Astrocyte (in vitro differentiated cells and primary cell): Measurements from ENCODE around the gene MAT2A. TPM values are rescaled to one million over a fixed set of nuclear protein-coding genes. Genes with fewer than 3 reads are reported as not detected.
A peak's percentile ranks its signal among the peaks of the same experiment; 100 is the strongest.

ENCODE experiments used
- DNase-seq: peaks from one replicate; pipeline ENCODE4 v3.0.0-alpha.2; 2010; ENCODE audit warnings: low read depth
- FAIRE-seq: peaks from 2 replicates; lab custom pipeline; 2011; peaks lifted over from hg19 to GRCh38; lab: Jason Lieb, UNC
- H2AFZ ChIP-seq: 2 replicates; pipeline ENCODE4 v1.6.0; 2012; ENCODE audit warnings: low read depth, low read length, inconsistent platforms
- H3K27ac ChIP-seq: 2 replicates; pipeline ENCODE4 v1.5.1; 2011; ENCODE audit warnings: low read depth, low read length, inconsistent platforms
- H3K27me3 ChIP-seq: 2 replicates; pipeline ENCODE4 v1.6.0; 2011; ENCODE audit warnings: low read length, inconsistent platforms; ENCODE audit not compliant: insufficient read depth
- H3K36me3 ChIP-seq: 2 replicates; pipeline ENCODE4 v1.5.1; 2011; ENCODE audit warnings: low read length, inconsistent platforms; ENCODE audit not compliant: insufficient read depth
- H3K4me1 ChIP-seq: 2 replicates; pipeline ENCODE4 v1.5.1; 2011; ENCODE audit warnings: low read length, inconsistent platforms; ENCODE audit not compliant: insufficient read depth
- H3K4me2 ChIP-seq: 2 replicates; pipeline ENCODE4 v1.6.0; 2012; ENCODE audit warnings: low read length, inconsistent platforms
- H3K4me3 ChIP-seq: 2 replicates; pipeline ENCODE4 v1.5.1; 2011; ENCODE audit warnings: low read depth, mild to moderate bottlenecking, low read length, inconsistent platforms; ENCODE audit not compliant: insufficient read depth
- H3K79me2 ChIP-seq: 2 replicates; pipeline ENCODE4 v1.6.0; 2012; ENCODE audit warnings: mild to moderate bottlenecking, low read length, inconsistent platforms; ENCODE audit not compliant: insufficient read depth
- H3K9ac ChIP-seq: 2 replicates; pipeline ENCODE4 v1.6.0; 2012; ENCODE audit warnings: mild to moderate bottlenecking, low read length, inconsistent platforms
- H3K9me3 ChIP-seq: 2 replicates; pipeline ENCODE4 v1.5.1; 2012; ENCODE audit warnings: low read depth, mild to moderate bottlenecking, low read length, inconsistent platforms; ENCODE audit not compliant: insufficient read depth
- H4K20me1 ChIP-seq: 2 replicates; pipeline ENCODE4 v1.6.0; 2012; ENCODE audit warnings: low read length, inconsistent platforms; ENCODE audit not compliant: insufficient read depth
- H3K27ac Mint-ChIP-seq: one replicate; pipeline ENCODE4 v1.8.0; 2021; ENCODE audit warnings: mild to moderate bottlenecking, mixed read lengths; ENCODE audit not compliant: unreplicated experiment
- H3K27me3 Mint-ChIP-seq: one replicate; pipeline ENCODE4 v1.8.0; 2021; ENCODE audit warnings: low read depth, mixed read lengths; ENCODE audit not compliant: unreplicated experiment
- H3K36me3 Mint-ChIP-seq: one replicate; pipeline ENCODE4 v1.8.0; 2021; ENCODE audit warnings: low read depth, mixed read lengths; ENCODE audit not compliant: unreplicated experiment
- H3K4me1 Mint-ChIP-seq: one replicate; pipeline ENCODE4 v1.8.0; 2021; ENCODE audit warnings: low read depth, mixed read lengths; ENCODE audit not compliant: unreplicated experiment
- H3K4me3 Mint-ChIP-seq: one replicate; pipeline ENCODE4 v1.8.0; 2021; ENCODE audit warnings: mild to moderate bottlenecking, moderate library complexity, mixed read lengths; ENCODE audit not compliant: unreplicated experiment
- H3K9me3 Mint-ChIP-seq: one replicate; pipeline ENCODE4 v1.8.0; 2021; ENCODE audit warnings: mild to moderate bottlenecking, mixed read lengths; ENCODE audit not compliant: unreplicated experiment
- CTCF ChIP-seq: IDR thresholded peaks from 2 replicates; pipeline ENCODE4 v1.5.1; 2011; ENCODE audit warnings: low read depth, mild to moderate bottlenecking, inconsistent platforms, low read length, moderate library complexity; ENCODE audit not compliant: insufficient read depth
- EZH2 ChIP-seq: IDR thresholded peaks from 2 replicates; pipeline ENCODE4 v1.6.1; 2012; ENCODE audit warnings: mild to moderate bottlenecking, low read length, inconsistent platforms; ENCODE audit not compliant: insufficient read depth
- total RNA-seq: library from RNA; stranded (reverse); gene quantifications from 2 replicates; pipeline ENCODE4 v1.2.1, GENCODE V29; 2021

MAT2A gene
- total RNA-seq, 1 donor from 2014 or later: 180 TPM

GRCh38 chr2:85579266-85579935, 40.4 kb downstream of the MAT2A start:
- DNase-seq: no peak

GRCh38 chr2:85580206-85580605, 41.2 kb downstream of the MAT2A start:
- Histone ChIP-seq H3K4me2 (no peak overlapping the region), H3K4me1 (peaks cover 14% of the 10 kb centered on the region), H2AFZ (no peak overlapping the region), H3K27me3 (no peaks in the 10 kb centered on the region), H3K36me3 (no peaks in the 10 kb centered on the region), H3K79me2 (peaks cover 2% of the 10 kb centered on the region), H3K9me3 (no peaks in the 10 kb centered on the region), H3K27ac (no peak overlapping the region), H3K9ac (no peak overlapping the region), H4K20me1 (no peaks in the 10 kb centered on the region), H3K4me3 (no peak overlapping the region)
- TF ChIP-seq EZH2 (no peak), CTCF (no peak)
- peaks cover 7% of the 10 kb centered on the region for H3K27me3 Mint-ChIP-seq
- H3K4me1 Mint-ChIP-seq: peaks cover 33% of the 10 kb centered on the region
- peaks cover 6% of the 10 kb centered on the region for H3K36me3 Mint-ChIP-seq
- H3K9me3 Mint-ChIP-seq: no peaks in the 10 kb centered on the region
- H3K27ac Mint-ChIP-seq: no peak overlapping the region
- no peak for FAIRE-seq
- H3K4me3 Mint-ChIP-seq: no peak overlapping the region
- DNase-seq: no peak

More at GRCh38 chr2:85579266-85579935, 40.4 kb downstream of the MAT2A start:
- Histone ChIP-seq H3K79me2 (no peaks in the 10 kb centered on the region), H4K20me1 (no peaks in the 10 kb centered on the region), H3K4me2 (no peak overlapping the region), H3K9me3 (no peaks in the 10 kb centered on the region), H3K4me3 (no peak overlapping the region), H3K4me1 (peaks cover 6% of the 10 kb centered on the region), H3K27me3 (no peaks in the 10 kb centered on the region), H3K27ac (no peak overlapping the region), H3K9ac (no peak overlapping the region), H3K36me3 (no peaks in the 10 kb centered on the region), H2AFZ (peak overlapping the region; percentile 27)
- Mint-ChIP-seq H3K27me3 (peaks cover 7% of the 10 kb centered on the region), H3K9me3 (no peaks in the 10 kb centered on the region), H3K27ac (peak overlapping the region; percentile 55), H3K4me1 (peaks cover 29% of the 10 kb centered on the region), H3K4me3 (peak overlapping the region; percentile 60), H3K36me3 (peaks cover 6% of the 10 kb centered on the region)
- TF ChIP-seq CTCF (no peak), EZH2 (no peak)
- no peak for FAIRE-seq

GRCh38 chr2:85582492-85582891, 43.5 kb downstream of the MAT2A start:
- no peaks in the 10 kb centered on the region for H3K9me3 ChIP-seq
- no peak overlapping the region for H3K27ac ChIP-seq
- peaks cover 38% of the 10 kb centered on the region for H3K4me1 Mint-ChIP-seq
- peaks cover 7% of the 10 kb centered on the region for H3K27me3 Mint-ChIP-seq
- peaks cover 6% of the 10 kb centered on the region for H3K36me3 Mint-ChIP-seq
- peaks cover 21% of the 10 kb centered on the region for H3K4me1 ChIP-seq
- no peak overlapping the region for H3K27ac Mint-ChIP-seq
- H2AFZ ChIP-seq: no peak overlapping the region
- TF ChIP-seq CTCF (no peak), EZH2 (no peak)
- H3K4me2 ChIP-seq: no peak overlapping the region
- DNase-seq (no peak), FAIRE-seq (no peak)
- no peak overlapping the region for H3K4me3 ChIP-seq
- peaks cover 2% of the 10 kb centered on the region for H3K79me2 ChIP-seq
- no peaks in the 10 kb centered on the region for H3K27me3 ChIP-seq
- no peaks in the 10 kb centered on the region for H4K20me1 ChIP-seq
- no peak overlapping the region for H3K4me3 Mint-ChIP-seq
- H3K36me3 ChIP-seq: no peaks in the 10 kb centered on the region
- no peak overlapping the region for H3K9ac ChIP-seq
- no peaks in the 10 kb centered on the region for H3K9me3 Mint-ChIP-seq
